ENCODE measurements around the gene BEX1. TPM values are rescaled to one million over a fixed set of nuclear protein-coding genes. Genes with fewer than 3 reads are reported as not detected.
"Not testable (repeated sequence)": the region's sequence is repeated elsewhere in the genome, so short reads cannot be mapped to it uniquely, and the experiment has no call there.

Gene BEX1
- 1.2 TPM for total RNA-seq
- long read RNA-seq = 0 reads

DNA sequence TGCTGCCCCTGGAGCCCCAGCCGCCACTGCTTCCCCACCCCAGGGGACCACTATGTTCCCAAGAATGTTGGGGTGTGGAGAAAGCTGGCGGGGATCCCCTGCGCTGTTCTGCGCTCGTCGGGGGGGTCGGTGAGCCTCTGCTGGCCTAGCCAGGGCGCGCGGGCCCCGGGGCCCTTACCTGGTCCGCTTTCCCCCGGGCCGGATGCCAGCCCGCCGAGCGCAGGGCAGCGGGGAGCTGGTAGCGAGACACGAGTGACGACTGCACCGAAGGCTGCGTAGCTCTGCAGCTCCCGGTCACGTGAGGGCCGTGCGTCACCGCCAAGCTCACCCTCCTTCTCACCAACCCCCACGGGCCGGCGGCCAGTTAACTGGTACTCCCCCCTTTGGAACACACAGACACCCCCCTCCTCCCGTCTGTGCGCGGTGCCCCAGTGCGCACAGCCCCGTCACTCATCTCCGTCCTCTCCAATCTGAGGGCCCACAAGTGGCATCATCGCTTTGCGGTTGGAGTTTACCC, at the start of gene BEX1:
Gene BEX1 (minus strand): TSS at position 254 of the 517 bp plus-strand sequence. CDS start 897 bp downstream, outside the sequence.
- ATAC-seq (peak in 1 of 2 donors; percentile 43), DNase-seq (peak; percentile 46)
- Histone ChIP-seq H3K27me3 (ENCODE audit: low read depth) (no peaks in the 10 kb centered on the region), H3K4me3 (peak within 1 kb of the TSS; percentile 40), H3K4me1 (no peaks in the 10 kb centered on the region), H3K9me3 (no peaks in the 10 kb centered on the region), H3K27ac (no peak within 1 kb of the TSS), H3K36me3 (no peaks in the 10 kb centered on the region)
- intact Hi-C loops (cut with DNase I) = loop anchor here (10.0 kb wide), 1 partner anchor 91 kb away; no protein-coding TSS in a partner anchor
- no peak for TF ChIP-seq CTCF (IDR thresholded peaks at IDR 0.05)

- H3K27ac ChIP-seq; H3K36me3 ChIP-seq; H3K27me3 ChIP-seq (ENCODE audit: low read depth); H3K4me1 ChIP-seq; ATAC-seq; intact Hi-C loops (cut with DNase I); H3K9me3 ChIP-seq; H3K4me3 ChIP-seq; DNase-seq: not testable (repeated sequence)
Observed at GRCh38 chrX:103109497-103109896, 45.5 kb upstream of the BEX1 start.

DNA sequence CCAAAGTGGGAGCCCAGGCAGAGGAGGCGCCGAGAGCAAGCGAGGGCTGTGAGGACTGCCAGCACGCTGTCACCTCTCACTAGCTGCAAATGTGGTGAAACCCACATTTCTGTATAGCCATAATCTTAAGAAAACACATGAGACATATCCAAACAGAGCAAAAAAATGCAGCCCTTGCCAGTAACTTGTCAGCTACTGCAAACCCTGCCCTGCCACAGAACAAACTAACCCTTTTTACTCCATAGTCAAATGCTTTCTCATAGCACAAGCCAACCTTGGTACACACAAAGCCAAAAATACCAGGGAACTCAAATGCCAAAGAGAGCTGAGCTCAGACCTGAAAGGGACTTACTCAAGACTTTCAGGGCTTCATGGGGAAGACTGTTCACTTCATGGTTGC, 43.9 kb upstream of the BEX1 start:
- no peak for TF ChIP-seq CTCF (IDR thresholded peaks at IDR 0.05)
- DNase-seq (no peak), ATAC-seq (no peak)
- Histone ChIP-seq H3K27me3 (ENCODE audit: low read depth) (no peaks in the 10 kb centered on the region), H3K27ac (no peak overlapping the region), H3K36me3 (no peaks in the 10 kb centered on the region), H3K4me1 (no peaks in the 10 kb centered on the region), H3K9me3 (no peaks in the 10 kb centered on the region), H3K4me3 (no peak overlapping the region)
- intact Hi-C loops (cut with DNase I) = no loop called here

DNA sequence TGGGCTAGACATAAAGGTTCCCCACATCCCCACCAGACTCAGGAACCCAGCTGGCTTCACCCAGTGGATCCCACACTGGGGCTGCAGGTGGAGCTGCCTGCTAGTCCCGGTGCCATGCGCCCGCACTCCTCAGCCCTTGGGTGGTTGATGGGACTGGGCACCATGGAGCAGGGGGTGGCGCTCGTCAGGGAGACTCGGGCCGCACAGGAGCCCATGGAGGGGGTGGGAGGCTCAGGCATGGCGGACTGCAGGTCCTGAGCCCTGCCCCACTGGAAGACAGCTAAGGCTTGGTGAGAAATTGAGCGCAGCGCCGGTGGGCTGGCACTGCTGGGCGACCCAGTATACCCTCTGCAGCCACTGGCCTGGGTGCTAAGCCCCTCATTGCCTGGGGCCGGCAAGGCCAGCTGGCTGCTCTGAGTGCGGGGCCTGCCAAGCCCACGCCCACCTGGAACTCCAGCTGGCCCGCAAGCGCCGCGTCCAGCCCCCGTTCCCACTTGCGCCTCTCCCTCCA, 43.3 kb upstream of the BEX1 start:
- intact Hi-C loops (cut with DNase I); H3K36me3 ChIP-seq: not testable (repeated sequence)

GRCh38 chrX:103104370-103104769, 40.4 kb upstream of the BEX1 start:
- intact Hi-C loops (cut with DNase I); H3K4me3 ChIP-seq; H3K27ac ChIP-seq; H3K9me3 ChIP-seq; DNase-seq; H3K36me3 ChIP-seq; H3K27me3 ChIP-seq (ENCODE audit: low read depth); ATAC-seq; H3K4me1 ChIP-seq: not testable (repeated sequence)

More for the DNA sequence above, 43.3 kb upstream of the BEX1 start:
- not testable (repeated sequence) for DNase-seq; ATAC-seq; H3K4me3 ChIP-seq; H3K27ac ChIP-seq; H3K4me1 ChIP-seq; H3K9me3 ChIP-seq; H3K27me3 ChIP-seq (ENCODE audit: low read depth)

DNA sequence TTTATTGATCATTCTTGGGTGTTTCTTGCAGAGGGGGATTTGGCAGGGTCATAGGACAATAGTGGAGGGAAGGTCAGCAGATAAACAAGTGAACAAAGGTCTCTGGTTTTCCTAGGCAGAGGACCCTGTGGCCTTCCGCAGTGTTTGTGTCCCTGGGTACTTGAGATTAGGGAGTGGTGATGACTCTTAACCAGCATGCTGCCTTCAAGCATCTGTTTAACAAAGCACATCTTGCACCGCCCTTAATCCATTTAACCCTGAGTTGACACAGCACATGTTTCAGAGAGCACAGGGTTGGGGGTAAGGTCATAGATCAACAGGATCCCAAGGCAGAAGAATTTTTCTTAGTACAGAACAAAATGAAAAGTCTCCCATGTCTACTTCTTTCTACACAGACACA, 39.9 kb upstream of the BEX1 start:
- intact Hi-C loops (cut with DNase I); H3K36me3 ChIP-seq; ATAC-seq; DNase-seq; H3K27me3 ChIP-seq (ENCODE audit: low read depth); H3K27ac ChIP-seq; H3K9me3 ChIP-seq; H3K4me1 ChIP-seq; H3K4me3 ChIP-seq: not testable (repeated sequence)

GRCh38 chrX:103101299-103102042, 37.5 kb upstream of the BEX1 start:
- TF ChIP-seq CTCF (IDR thresholded peaks at IDR 0.05) = no peak
- H3K27ac ChIP-seq = no peak overlapping the region
- no peaks in the 10 kb centered on the region for H3K27me3 ChIP-seq (ENCODE audit: low read depth)
- no peaks in the 10 kb centered on the region for H3K36me3 ChIP-seq
- no peaks in the 10 kb centered on the region for H3K9me3 ChIP-seq
- no peaks in the 10 kb centered on the region for H3K4me1 ChIP-seq
- ATAC-seq = no peak
- intact Hi-C loops (cut with DNase I) = no loop called here
- no peak for DNase-seq
- H3K4me3 ChIP-seq = no peak overlapping the region

Data from lower lobe of right lung (tissue), 2 donors.